B cell (primary cell): ENCODE results near the gene TJP2. TPM values are rescaled to one million over a fixed set of nuclear protein-coding genes. Genes with fewer than 3 reads are reported as not detected.
A peak's percentile ranks its signal among the peaks of the same experiment; 100 is the strongest.

Experiments used
- ATAC-seq: fragments of 200-7000 bp; cut with Tn5 transposase; one replicate; pipeline ENCODE4 v1.10.0; 2021; ENCODE audit warnings: low read depth, mild to moderate bottlenecking, moderate number of reproducible peaks, moderate library complexity
- CTCF ChIA-PET: fragments of 350-600 bp; sonication (Branson Sonifier 250); formaldehyde crosslinking; loops from one replicate; lab custom pipeline; 2021; ENCODE audit warnings: antibody characterized with exemption, inconsistent platforms; lab: Charles Lee
- POLR2A ChIA-PET: fragments of 350-600 bp; sonication (Branson Sonifier 250); formaldehyde crosslinking; loops from one replicate; lab custom pipeline; 2021; ENCODE audit warnings: antibody characterized with exemption; lab: Charles Lee
- DNase-seq: peaks from one replicate; pipeline ENCODE4 v3.0.0; 2013
- H2AFZ ChIP-seq: 2 replicates; pipeline ENCODE4 v1.6.1; 2012; ENCODE audit warnings: mild to moderate bottlenecking, low read depth, low read length; ENCODE audit not compliant: insufficient read depth, poor library complexity, severe bottlenecking
- H3K27ac ChIP-seq, 2 donors: 1 replicate in 1 of 2; 2 replicates in 1 of 2; pipeline ENCODE4 v1.5.1; 2012 to 2013; ENCODE audit warnings: low read length in 2 of 2, mild to moderate bottlenecking in 2 of 2, moderate library complexity in 1 of 2
- H3K27me3 ChIP-seq, 4 experiments: fragments of 200-600 bp in 1 of 4; sonication (generic) in 1 of 4; replicated peaks in 1 of 4; 1 replicate in 2 of 4; 2 replicates in 2 of 4; pipeline versions ENCODE4 v1.6.1 to v1.7.0; 2013 to 2016; ENCODE audit warnings: low read length in 3 of 4, mild to moderate bottlenecking in 2 of 4, mixed read lengths in 1 of 4, moderate library complexity in 1 of 4; ENCODE audit not compliant: insufficient read depth in 4 of 4, control insufficient read depth in 3 of 4; ENCODE audit errors: control extremely low read depth in 1 of 4
- H3K36me3 ChIP-seq, 2 experiments: replicated peaks in 1 of 2; 1 replicate in 1 of 2; 2 replicates in 1 of 2; pipeline versions ENCODE4 v1.6.1 to v1.7.1; 2013; ENCODE audit warnings: low read length in 1 of 2; ENCODE audit not compliant: insufficient read depth in 2 of 2, control insufficient read depth in 1 of 2; ENCODE audit errors: control extremely low read depth in 1 of 2, extremely low read depth in 1 of 2
- H3K4me1 ChIP-seq, 2 donors: fragments of 200-600 bp in 1 of 2; sonication (generic) in 1 of 2; 1 replicate in 1 of 2; 2 replicates in 1 of 2; pipeline versions ENCODE4 v1.5.1 to v1.6.1; 2013 to 2017; ENCODE audit warnings: low read length in 2 of 2; ENCODE audit not compliant: control insufficient read depth in 2 of 2, insufficient read depth in 2 of 2
- H3K4me2 ChIP-seq: replicated peaks from 2 replicates; pipeline ENCODE3; 2012; ENCODE audit warnings: mild to moderate bottlenecking, low read depth, low read length; ENCODE audit not compliant: poor library complexity, severe bottlenecking
- H3K4me3 ChIP-seq, 5 experiments: fragments of 200-600 bp in 1 of 5; sonication (generic) in 1 of 5; 1 replicate in 3 of 5; 2 replicates in 2 of 5; pipeline versions ENCODE4 v1.5.1 to v1.7.0; 2011 to 2016; ENCODE audit warnings: low read length in 4 of 5, mild to moderate bottlenecking in 4 of 5, low read depth in 2 of 5, control low read depth in 1 of 5, moderate library complexity in 1 of 5; ENCODE audit not compliant: insufficient read depth in 1 of 5; ENCODE audit errors: control extremely low read depth in 1 of 5, extremely low read depth in 1 of 5
- H3K79me2 ChIP-seq: fragments of 200-600 bp; sonication (generic); one replicate; pipeline ENCODE4 v1.6.0; 2016; ENCODE audit warnings: low read length; ENCODE audit not compliant: control insufficient read depth, insufficient read depth
- H3K9ac ChIP-seq: fragments of 200-600 bp; sonication (generic); 2 replicates; pipeline ENCODE4 v1.6.1; 2017; ENCODE audit warnings: mild to moderate bottlenecking, low read length, moderate library complexity
- H3K9me3 ChIP-seq, 3 donors: one replicate each; pipeline versions ENCODE4 v1.6.1 to v1.7.1; 2013; ENCODE audit warnings: low read length in 2 of 3; ENCODE audit not compliant: control insufficient read depth in 2 of 3, insufficient read depth in 1 of 3; ENCODE audit errors: control extremely low read depth in 1 of 3
- H4K20me1 ChIP-seq: 2 replicates; pipeline ENCODE4 v1.6.0; 2012; ENCODE audit warnings: mild to moderate bottlenecking, low read length; ENCODE audit not compliant: insufficient read depth, control insufficient read depth, poor library complexity, severe bottlenecking
- H3K27ac Mint-ChIP-seq: one replicate; pipeline ENCODE4 v1.8.0; 2021; ENCODE audit warnings: mixed read lengths
- H3K27me3 Mint-ChIP-seq: one replicate; pipeline ENCODE4 v1.8.0; 2021; ENCODE audit warnings: mixed read lengths
- H3K4me1 Mint-ChIP-seq: one replicate; pipeline ENCODE4 v1.8.0; 2021; ENCODE audit warnings: mixed read lengths
- H3K4me3 Mint-ChIP-seq: one replicate; pipeline ENCODE4 v1.8.0; 2021; ENCODE audit warnings: mixed read lengths
- H3K9me3 Mint-ChIP-seq: one replicate; pipeline ENCODE4 v1.8.0; 2022; ENCODE audit warnings: mixed read lengths; ENCODE audit not compliant: insufficient read depth
- EZH2 ChIP-seq: IDR thresholded peaks from 2 replicates; pipeline ENCODE4 v1.6.1; 2012; ENCODE audit warnings: borderline replicate concordance, low read depth, mild to moderate bottlenecking, moderate library complexity, low read length; ENCODE audit not compliant: insufficient read depth, poor library complexity, severe bottlenecking
- WGBS: methylation state at CpG from one replicate; pipeline ENCODE4 v1.1.5; 2013; ENCODE audit warnings: missing lambda C conversion rate; ENCODE audit not compliant: insufficient coverage; 5-methylcytosine and 5-hydroxymethylcytosine counted together
- intact Hi-C: fragments of 100-400 bp; cut with micrococcal nuclease; formaldehyde crosslinking; loops from one replicate; pipeline ENCODE4 v1.10.0; 2022
- polyA plus RNA-seq: library from polyadenylated mRNA; depleted of rRNA; stranded (reverse); fragments of >200 nt; gene quantifications from 2 replicates; pipeline ENCODE4 v1.2.3, GENCODE V29; 2012
- total RNA-seq, 2 donors: library from RNA; stranded (reverse); fragments of 120-200 nt in 1 of 2; gene quantifications; 1 replicate in 1 of 2; 2 replicates in 1 of 2; pipeline versions ENCODE4 v1.2.3 to v1.2.4, GENCODE V29; 2013 to 2022
- TF ChIP-seq, protein P1 (sequence below): fragments of 200-600 bp; IDR thresholded peaks from one replicate; pipeline ENCODE4 v1.8.0; 2022; ENCODE audit warnings: antibody characterized with exemption, mild to moderate bottlenecking

TJP2 gene
- total and polyA plus RNA-seq, 2 donors (not counting 1 experiment from before 2014, with no cell fraction given): 1.2 to 2.3 TPM

DNA sequence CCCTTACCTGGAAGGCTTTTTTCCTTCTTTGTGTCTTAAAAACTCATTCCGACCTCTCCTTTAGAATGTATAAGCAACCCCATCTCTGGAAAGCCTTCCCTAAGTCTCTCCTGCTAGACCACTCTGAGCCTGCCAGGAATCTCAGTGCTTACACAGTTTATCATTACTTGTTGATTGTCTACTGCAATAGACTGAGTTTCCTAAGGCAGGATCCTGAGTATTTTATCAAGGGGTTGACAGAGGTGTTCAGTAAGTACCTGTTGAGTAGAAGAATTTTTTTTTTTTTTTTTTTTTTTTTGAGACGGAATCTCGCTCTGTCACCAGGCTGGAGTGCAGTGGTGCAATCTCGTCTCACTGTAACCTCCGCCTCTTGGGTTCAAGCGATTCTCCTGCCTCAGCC is 2.6 kb upstream of the TJP2 start:
- peaks cover 43% of the 10 kb centered on the region for H3K27me3 Mint-ChIP-seq

DNA sequence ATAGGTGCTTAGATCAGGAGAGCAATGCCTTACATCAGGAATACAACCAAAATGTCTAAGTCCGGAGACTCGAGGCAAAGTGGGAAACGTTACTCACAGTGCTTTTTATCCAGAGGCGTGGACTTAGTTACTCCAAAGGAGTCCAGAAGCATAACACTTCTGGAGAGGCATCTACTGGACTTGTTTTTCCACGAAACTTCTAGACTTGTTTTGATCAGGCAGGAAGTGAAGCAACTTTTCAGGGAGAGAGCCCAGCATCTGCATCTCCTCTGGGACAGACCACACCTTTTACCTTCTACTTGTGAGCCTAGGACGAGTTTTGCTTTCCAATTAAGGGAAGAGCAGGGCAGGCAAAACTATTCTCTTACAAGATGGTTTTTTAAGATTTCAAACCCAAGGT is 1.2 kb upstream of the TJP2 start:
- H3K4me1 ChIP-seq: peaks cover 26 to 27% of the 10 kb centered on the region in 2 donors
- no peaks in the 10 kb centered on the region for H3K36me3 ChIP-seq
- H3K9ac ChIP-seq: no peak overlapping the region
- Mint-ChIP-seq H3K4me1 (peaks cover 37% of the 10 kb centered on the region), H3K9me3 (no peaks in the 10 kb centered on the region), H3K27me3 (peaks cover 43% of the 10 kb centered on the region), H3K27ac (no peak overlapping the region), H3K4me3 (peak overlapping the region; percentile 79)
- H3K4me3 ChIP-seq: no peak overlapping the region
- H3K79me2 ChIP-seq: no peaks in the 10 kb centered on the region
- no peaks in the 10 kb centered on the region for H3K9me3 ChIP-seq
- H3K27ac ChIP-seq: no peak overlapping the region
- WGBS: 96% methylated on average over 5 of the region's 6 CpGs
- peaks cover 0 to 43% (median 26%) of the 10 kb centered on the region in 4 experiments for H3K27me3 ChIP-seq
- H3K4me2 ChIP-seq: no peak overlapping the region
- H4K20me1 ChIP-seq: no peaks in the 10 kb centered on the region
- DNase-seq: no peak
- intact Hi-C loops: loop anchor here (5.0 kb wide), 1 partner anchor 51 kb away; no protein-coding TSS in a partner anchor
- TF ChIP-seq, protein P1, sequence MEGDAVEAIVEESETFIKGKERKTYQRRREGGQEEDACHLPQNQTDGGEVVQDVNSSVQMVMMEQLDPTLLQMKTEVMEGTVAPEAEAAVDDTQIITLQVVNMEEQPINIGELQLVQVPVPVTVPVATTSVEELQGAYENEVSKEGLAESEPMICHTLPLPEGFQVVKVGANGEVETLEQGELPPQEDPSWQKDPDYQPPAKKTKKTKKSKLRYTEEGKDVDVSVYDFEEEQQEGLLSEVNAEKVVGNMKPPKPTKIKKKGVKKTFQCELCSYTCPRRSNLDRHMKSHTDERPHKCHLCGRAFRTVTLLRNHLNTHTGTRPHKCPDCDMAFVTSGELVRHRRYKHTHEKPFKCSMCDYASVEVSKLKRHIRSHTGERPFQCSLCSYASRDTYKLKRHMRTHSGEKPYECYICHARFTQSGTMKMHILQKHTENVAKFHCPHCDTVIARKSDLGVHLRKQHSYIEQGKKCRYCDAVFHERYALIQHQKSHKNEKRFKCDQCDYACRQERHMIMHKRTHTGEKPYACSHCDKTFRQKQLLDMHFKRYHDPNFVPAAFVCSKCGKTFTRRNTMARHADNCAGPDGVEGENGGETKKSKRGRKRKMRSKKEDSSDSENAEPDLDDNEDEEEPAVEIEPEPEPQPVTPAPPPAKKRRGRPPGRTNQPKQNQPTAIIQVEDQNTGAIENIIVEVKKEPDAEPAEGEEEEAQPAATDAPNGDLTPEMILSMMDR: no peak
- no peak for TF ChIP-seq EZH2
- CTCF ChIA-PET: no interaction called here
- POLR2A ChIA-PET: no interaction called here
- ATAC-seq: no peak
- H2AFZ ChIP-seq: no peak overlapping the region

More for the DNA sequence above, 2.6 kb upstream of the TJP2 start:
- ATAC-seq (no peak), DNase-seq (no peak)
- H3K4me1 Mint-ChIP-seq: peaks cover 36% of the 10 kb centered on the region
- no peak overlapping the region for H3K4me3 Mint-ChIP-seq
- Histone ChIP-seq H3K36me3 (no peaks in the 10 kb centered on the region), H3K79me2 (no peaks in the 10 kb centered on the region), H2AFZ (no peak overlapping the region), H3K9me3 (no peaks in the 10 kb centered on the region), H3K9ac (no peak overlapping the region), H3K4me3 (no peak overlapping the region), H3K27me3 (peaks cover 0 to 43% (median 25%) of the 10 kb centered on the region in 4 experiments), H3K4me1 (peaks cover 26 to 27% of the 10 kb centered on the region in 2 donors), H3K27ac (no peak overlapping the region), H3K4me2 (no peak overlapping the region), H4K20me1 (no peaks in the 10 kb centered on the region)
- H3K9me3 Mint-ChIP-seq: no peaks in the 10 kb centered on the region
- no peak overlapping the region for H3K27ac Mint-ChIP-seq
- ChIA-PET CTCF (interaction anchor here (1.1 kb wide), 1 partner anchor 12 kb away, joined by 3 read pairs; no protein-coding TSS in a partner anchor), POLR2A (no interaction called here)
- intact Hi-C loops: loop anchor here (5.0 kb wide), 1 partner anchor 49 kb away; no protein-coding TSS in a partner anchor
- WGBS: 94% methylated on average over 4 of the region's 6 CpGs
- TF ChIP-seq, protein P1: no peak
- no peak for TF ChIP-seq EZH2
